GM13976 (cell line): ENCODE measurements around the gene ZNF738.
A peak's percentile ranks its signal among the peaks of the same experiment; 100 is the strongest.
"Not testable (repeated sequence)": the region's sequence is repeated elsewhere in the genome, so short reads cannot be mapped to it uniquely, and the experiment has no call there.

ENCODE experiments used
- DNase-seq: peaks from one replicate; pipeline ENCODE4 v3.0.0; 2012; ENCODE audit warnings: low spot score
- CTCF ChIP-seq: IDR thresholded peaks from 2 replicates; pipeline ENCODE4 v1.5.1; 2012; ENCODE audit warnings: borderline replicate concordance, mild to moderate bottlenecking; ENCODE audit not compliant: insufficient read depth; ENCODE audit errors: extremely low read depth, missing control alignments, control extremely low read depth
- in situ Hi-C: fragments of 300-500 bp; cut with MboI; formaldehyde crosslinking; loops from one replicate; pipeline ENCODE4 v1.12.0; 2022; ENCODE audit warnings: low sequenced_read_pairs, mixed read lengths, inconsistent platforms; ENCODE audit not compliant: unreplicated experiment

The ZNF738 gene

GRCh38 chr19:21323000-21323399 lies 35.8 kb upstream of the ZNF738 start:
- in situ Hi-C loops: no loop called here
- DNase-seq: no peak
- no peak for TF ChIP-seq CTCF

- DNase-seq: no peak
- in situ Hi-C loops: no loop called here
- no peak for TF ChIP-seq CTCF
Measured at GRCh38 chr19:21326169-21326568, 32.6 kb upstream of the ZNF738 start.

- DNase-seq: peak; percentile 6
- TF ChIP-seq CTCF: no peak
- in situ Hi-C loops: no loop called here
Measured at GRCh38 chr19:21328406-21328805, 30.4 kb upstream of the ZNF738 start.

GRCh38 chr19:21328885-21329605 lies 29.8 kb upstream of the ZNF738 start, which contains the start of gene ZNF708:
Gene ZNF708 (minus strand): TSS chr19:21329410. CDS start chr19:21329212, 198 bp downstream.
- no peak for TF ChIP-seq CTCF
- in situ Hi-C loops: no loop called here
- peak; percentile 93 for DNase-seq

GRCh38 chr19:21335721-21336120 lies 23.1 kb upstream of the ZNF738 start:
- in situ Hi-C loops: no loop called here
- DNase-seq: no peak
- no peak for TF ChIP-seq CTCF

- in situ Hi-C loops, DNase-seq: not testable (repeated sequence)
Measured at GRCh38 chr19:21344841-21345240, 14.0 kb upstream of the ZNF738 start.

- no peak for DNase-seq
- TF ChIP-seq CTCF: no peak
- in situ Hi-C loops: no loop called here
Measured at GRCh38 chr19:21352830-21353229, 6.0 kb upstream of the ZNF738 start.
